ENCODE measurements around the gene RPRM.

GRCh38 chr2:153499439-153499838 is 20.9 kb upstream of the RPRM start:
- TF ChIP-seq POLR2A (IDR thresholded peaks at IDR 0.05) (no peak), CTCF (IDR thresholded peaks at IDR 0.05) (no peak), POLR2AphosphoS5 (IDR thresholded peaks at IDR 0.05) (no peak), EP300 (IDR thresholded peaks at IDR 0.05; ENCODE audit: low read depth) (no peak)
